NCI-H1048 (cell line): Measurements from ENCODE around the gene C17orf107.
"Not testable (repeated sequence)": the region's sequence is repeated elsewhere in the genome, so short reads cannot be mapped to it uniquely, and the experiment has no call there.

Source experiments
- DNase-seq: peaks from one replicate; lab custom pipeline; 2025; lab: John Stamatoyannopoulos, UW

Gene C17orf107

GRCh38 chr17:4901108-4901647, 1.8 kb downstream of the C17orf107 start:
- no peak for DNase-seq

- DNase-seq = no peak
Measured at GRCh38 chr17:4901648-4902344, 2.5 kb downstream of the C17orf107 start.

- no peak for DNase-seq
Measured at GRCh38 chr17:4902540-4902939, 3.2 kb downstream of the C17orf107 start.

- DNase-seq = peak; percentile 59
Measured at GRCh38 chr17:4903051-4903818, 3.9 kb downstream of the C17orf107 start, which contains the start of gene CHRNE. TSS of gene CHRNE (minus strand) at chr17:4903098. CDS start at chr17:4903063, 35 bp downstream.

GRCh38 chr17:4906642-4907041, 7.3 kb downstream of the C17orf107 start:
- DNase-seq = not testable (repeated sequence)

GRCh38 chr17:4908301-4908700, 9.0 kb downstream of the C17orf107 start:
- DNase-seq = no peak

- no peak for DNase-seq
Measured at GRCh38 chr17:4908711-4909496, 9.6 kb downstream of the C17orf107 start.

- DNase-seq = no peak
Measured at GRCh38 chr17:4913994-4914393, 14.7 kb downstream of the C17orf107 start.

GRCh38 chr17:4914551-4914950, 15.2 kb downstream of the C17orf107 start:
- not testable (repeated sequence) for DNase-seq

- DNase-seq = no peak
Measured at GRCh38 chr17:4919511-4920047, 20.2 kb downstream of the C17orf107 start.

GRCh38 chr17:4920351-4921048, 21.2 kb downstream of the C17orf107 start:
- DNase-seq = no peak

- DNase-seq = no peak
Measured at GRCh38 chr17:4921320-4921719, 22.0 kb downstream of the C17orf107 start.

- DNase-seq = not testable (repeated sequence)
Measured at GRCh38 chr17:4926577-4927335, 27.4 kb downstream of the C17orf107 start.

- DNase-seq = no peak
Measured at GRCh38 chr17:4928881-4929280, 29.5 kb downstream of the C17orf107 start.

GRCh38 chr17:4931963-4932362, 32.6 kb downstream of the C17orf107 start, which contains the start of gene GP1BA:
TSS of gene GP1BA (plus strand) at chr17:4932277. CDS start at chr17:4932605, 328 bp downstream.
- no peak for DNase-seq

- no peak for DNase-seq
Measured at GRCh38 chr17:4932756-4933155, 33.4 kb downstream of the C17orf107 start.

- no peak for DNase-seq
Measured at GRCh38 chr17:4933646-4934045, 34.3 kb downstream of the C17orf107 start.

GRCh38 chr17:4934173-4934979, 35.0 kb downstream of the C17orf107 start:
- no peak for DNase-seq

- no peak for DNase-seq
Measured at GRCh38 chr17:4935650-4936049, 36.3 kb downstream of the C17orf107 start.

GRCh38 chr17:4936436-4936835, 37.1 kb downstream of the C17orf107 start:
- no peak for DNase-seq
